Inferior parietal cortex (tissue), 1 donor: ENCODE measurements around the gene PDGFA.
A peak's percentile ranks its signal among the peaks of the same experiment; 100 is the strongest.

Experiments
- DNase-seq: peaks from one replicate; pipeline ENCODE4 v3.0.0-alpha.2; 2016; ENCODE audit errors: extremely low spot score

Gene PDGFA

DNA sequence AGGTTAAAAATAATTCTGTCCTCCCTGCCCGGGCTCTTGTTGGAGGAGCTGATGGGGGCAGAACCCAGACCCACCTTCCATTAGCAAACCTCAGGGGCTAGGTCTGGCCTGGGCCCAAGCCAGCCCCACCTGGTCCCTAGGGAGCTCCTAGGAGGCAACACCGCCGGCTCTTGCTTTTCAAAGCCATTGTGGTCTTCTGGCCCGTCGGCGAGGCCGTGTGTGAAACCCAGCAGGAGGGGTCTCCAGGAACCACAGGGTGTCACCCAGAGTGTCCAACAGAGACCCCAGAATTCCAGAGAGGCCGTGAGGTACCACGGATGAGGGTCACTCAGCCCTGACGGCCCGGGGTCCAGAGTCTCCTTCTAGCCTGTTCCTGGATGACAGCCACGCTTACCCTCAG, 16.6 kb upstream of the PDGFA start:
- no peak for DNase-seq

DNA sequence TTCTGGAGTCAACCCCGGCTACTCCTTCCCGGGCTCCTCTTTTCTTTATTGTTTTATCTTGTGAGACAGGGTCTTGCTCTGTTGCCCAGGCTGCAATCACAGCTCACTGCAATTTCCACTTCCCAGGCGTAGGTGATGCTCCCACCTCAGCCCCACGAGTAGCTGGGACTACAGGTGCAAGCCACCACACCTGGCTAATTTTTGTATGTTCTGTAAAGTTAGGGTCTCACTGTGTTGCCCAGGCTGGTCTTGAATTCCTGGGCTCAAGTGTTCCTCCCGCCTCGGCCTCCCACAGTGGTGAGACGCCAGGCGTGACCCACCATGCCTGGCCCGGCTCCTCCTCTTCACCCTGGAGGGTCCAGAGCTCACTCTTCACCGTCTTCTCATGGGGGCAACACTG, 15.3 kb upstream of the PDGFA start:
- no peak for DNase-seq

DNA sequence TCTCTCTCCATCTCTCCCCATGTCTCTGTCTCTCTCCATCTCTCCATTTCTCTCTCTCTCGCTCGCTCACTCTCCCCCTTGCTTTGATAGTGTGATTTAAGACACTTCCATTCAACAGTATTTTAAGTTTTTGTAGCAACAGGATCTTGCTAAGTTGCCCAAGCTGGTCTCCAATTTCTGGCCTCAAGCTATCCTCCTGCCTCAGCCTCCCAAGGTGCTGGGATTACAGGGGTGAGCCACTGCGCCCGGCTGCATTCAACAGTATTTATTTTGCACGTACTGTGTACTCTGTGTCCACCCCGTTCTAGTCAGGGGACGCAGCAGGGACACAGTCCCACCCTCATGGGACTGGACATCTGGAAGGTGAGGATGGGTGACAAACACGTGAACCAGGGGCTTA, 14.4 kb upstream of the PDGFA start:
- DNase-seq = no peak

DNA sequence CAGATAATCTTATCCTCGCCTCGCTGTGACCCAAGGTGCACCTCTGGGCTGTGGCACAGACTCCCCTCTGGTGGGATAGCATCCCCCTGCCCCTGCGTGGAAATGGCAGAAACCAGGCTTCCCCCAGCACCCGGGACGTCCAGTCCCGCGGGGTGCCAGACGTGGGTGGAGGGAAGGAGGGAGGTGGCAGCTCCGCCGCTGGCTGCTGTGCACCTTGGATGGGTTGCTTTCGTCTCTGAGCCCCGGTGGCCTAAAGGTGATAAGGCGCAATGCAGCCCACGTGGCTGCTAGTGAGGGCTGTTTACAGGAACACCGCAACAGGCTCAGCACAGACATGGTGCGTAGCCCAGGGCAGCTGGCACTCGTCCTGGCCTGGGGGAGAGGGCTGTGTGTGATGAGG, 13.6 kb upstream of the PDGFA start:
- no peak for DNase-seq

DNA sequence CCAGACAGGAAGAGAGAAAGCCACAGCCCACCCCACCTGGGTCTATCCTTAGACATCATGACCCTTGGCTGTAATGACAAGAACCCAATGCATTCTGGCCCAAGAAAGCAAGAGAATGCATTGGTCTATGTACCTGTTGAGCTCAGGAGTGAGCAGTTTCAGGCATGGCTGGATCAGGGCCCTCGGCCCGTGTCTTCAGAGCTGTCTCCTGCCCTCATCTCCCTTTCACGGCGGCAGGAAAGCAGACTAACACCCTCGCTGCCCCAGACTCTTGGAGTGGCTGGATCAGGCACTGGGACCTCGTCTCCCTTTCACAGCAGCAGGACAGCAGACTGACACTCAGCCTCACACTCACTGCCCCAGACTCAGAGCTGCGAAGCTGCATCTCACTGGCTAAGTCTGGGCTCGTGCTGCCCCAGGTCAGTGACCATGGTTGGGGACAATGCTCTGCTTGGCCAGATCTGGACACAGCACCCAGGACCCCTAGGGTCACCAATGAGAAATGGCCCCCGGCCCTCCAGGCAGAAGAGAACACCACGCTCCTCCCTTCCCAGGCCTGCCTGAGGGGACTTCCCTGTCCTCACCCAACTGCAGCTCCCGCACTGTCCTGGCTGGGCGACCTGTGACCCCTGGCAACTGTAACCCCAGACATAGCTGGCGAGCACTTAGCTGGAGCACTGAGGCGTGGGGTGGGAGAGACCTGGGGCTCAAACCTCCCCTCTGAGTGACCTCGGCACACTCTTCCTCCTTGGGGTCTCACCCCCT, 12.9 kb upstream of the PDGFA start:
- no peak for DNase-seq

DNA sequence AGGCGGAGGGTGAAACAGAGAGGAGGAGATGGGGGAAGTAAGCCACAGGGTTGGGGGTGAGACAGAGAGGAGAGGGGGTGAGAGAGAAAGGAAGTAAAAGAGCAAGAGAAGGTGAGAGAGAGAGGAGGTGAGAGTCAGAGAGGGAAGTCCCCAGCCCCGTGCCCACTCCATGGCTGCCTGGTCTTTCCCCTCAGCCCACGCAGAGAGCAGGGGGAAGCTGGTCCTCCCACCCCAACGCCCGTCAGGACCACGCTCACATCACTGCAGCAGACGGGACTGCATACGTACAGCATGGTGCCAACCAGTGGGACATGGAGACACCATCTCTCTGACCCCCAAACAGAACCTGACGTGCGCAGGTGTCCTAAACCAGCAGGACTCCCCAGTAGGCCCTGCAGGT, 12.1 kb upstream of the PDGFA start:
- DNase-seq = no peak

DNA sequence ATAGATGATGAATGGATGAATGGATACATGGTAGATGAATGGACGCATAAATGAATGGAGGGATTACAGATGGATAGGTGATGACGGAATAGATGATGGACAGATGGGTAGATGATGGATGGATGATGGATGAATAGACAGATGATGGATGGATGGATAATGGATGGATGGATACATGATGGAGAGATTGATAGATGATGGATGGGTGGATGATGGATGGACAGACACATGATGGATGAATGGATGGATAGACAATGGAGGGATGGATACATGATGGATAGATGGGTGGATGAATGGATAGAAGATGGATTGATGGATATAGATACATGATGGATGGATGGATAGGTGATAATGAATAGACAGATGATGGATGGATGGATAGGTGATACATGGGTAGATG, 8.8 kb upstream of the PDGFA start:
- DNase-seq = no peak

DNA sequence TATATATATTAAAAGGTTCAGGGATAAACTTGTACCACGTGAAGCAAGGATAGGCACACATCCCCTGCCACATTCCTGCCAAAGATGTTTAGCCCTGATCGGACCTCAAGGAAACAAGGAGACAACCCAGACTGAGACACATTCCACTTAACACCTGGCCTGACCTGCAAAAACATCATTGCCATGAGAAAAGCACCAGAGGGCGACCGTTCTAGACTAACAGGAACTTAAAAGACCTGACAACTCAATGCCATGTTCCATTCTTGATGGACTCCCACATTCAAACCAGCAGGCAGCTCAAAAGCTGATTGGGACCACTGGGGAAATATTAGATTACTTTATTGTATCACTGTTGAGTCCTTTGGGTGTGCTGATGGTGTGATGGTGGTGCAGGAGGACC, 8.1 kb upstream of the PDGFA start:
- no peak for DNase-seq

DNA sequence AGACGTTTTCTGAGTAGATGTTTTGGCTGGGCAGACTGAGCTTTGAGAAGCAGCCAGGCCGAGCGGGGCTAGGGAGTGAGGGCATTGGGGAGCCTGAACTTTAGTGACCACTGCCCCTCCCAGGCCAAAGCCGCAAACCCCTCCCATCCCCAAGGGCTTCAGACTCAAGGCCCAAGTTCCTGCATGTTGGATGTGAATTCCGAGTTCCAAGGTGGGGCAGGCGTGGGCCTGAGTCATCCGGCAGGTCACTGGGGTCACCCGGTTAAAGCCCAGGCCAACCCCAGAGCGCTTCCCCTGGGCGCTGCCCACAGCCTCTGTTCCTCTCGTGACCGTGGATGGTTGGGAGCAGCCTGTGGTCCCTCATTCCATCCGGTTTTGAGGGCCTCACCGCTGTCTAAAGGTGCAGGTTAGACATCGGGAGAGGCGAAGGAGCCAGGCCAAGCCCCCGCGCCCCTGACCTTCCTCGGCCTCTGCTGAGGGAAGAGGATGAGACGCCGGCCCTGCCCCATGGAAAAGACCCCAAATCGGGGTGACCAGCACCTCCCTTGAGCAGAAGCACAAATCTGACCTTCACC, 6.9 kb upstream of the PDGFA start:
- no peak for DNase-seq

DNA sequence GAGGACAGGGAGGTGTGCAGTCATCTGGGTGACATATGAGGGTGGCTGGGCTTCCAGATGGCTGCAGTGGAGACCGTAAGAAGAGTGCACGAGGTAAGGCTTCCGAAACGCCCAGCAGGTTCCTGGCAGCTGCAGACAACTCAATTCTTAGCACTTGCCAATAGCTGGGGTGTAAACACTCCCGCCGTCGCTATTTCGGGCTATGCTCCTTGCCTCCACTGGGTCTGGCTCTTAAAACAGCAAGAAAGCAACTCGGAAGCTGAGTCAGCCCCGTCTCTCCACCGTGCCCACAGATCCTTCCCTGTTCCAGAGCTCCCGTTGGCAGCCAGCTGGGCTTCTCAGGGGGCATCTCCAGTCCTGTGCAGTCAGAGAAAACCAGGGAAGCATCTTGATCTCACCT, 6.1 kb upstream of the PDGFA start:
- no peak for DNase-seq

DNA sequence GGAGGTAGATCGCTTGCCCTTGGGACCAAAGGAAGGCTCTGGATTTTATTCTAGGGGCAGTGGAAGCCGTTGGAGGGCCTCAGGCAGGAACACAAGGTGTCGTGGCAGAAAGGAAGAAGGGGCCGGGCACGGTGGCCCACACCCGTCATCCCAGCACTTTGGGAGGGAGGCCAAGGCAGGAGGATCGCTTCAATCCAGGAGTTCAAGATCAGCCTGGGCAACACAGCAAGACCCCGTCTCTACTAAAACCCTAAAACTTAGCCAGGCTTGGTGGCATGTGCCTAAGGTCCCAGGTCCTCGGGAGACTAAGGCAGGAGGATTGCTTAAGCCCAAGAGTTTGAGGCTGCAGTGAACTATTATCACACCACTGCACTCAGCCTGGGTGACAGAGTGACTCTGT, 5.2 kb upstream of the PDGFA start:
- DNase-seq = no peak

DNA sequence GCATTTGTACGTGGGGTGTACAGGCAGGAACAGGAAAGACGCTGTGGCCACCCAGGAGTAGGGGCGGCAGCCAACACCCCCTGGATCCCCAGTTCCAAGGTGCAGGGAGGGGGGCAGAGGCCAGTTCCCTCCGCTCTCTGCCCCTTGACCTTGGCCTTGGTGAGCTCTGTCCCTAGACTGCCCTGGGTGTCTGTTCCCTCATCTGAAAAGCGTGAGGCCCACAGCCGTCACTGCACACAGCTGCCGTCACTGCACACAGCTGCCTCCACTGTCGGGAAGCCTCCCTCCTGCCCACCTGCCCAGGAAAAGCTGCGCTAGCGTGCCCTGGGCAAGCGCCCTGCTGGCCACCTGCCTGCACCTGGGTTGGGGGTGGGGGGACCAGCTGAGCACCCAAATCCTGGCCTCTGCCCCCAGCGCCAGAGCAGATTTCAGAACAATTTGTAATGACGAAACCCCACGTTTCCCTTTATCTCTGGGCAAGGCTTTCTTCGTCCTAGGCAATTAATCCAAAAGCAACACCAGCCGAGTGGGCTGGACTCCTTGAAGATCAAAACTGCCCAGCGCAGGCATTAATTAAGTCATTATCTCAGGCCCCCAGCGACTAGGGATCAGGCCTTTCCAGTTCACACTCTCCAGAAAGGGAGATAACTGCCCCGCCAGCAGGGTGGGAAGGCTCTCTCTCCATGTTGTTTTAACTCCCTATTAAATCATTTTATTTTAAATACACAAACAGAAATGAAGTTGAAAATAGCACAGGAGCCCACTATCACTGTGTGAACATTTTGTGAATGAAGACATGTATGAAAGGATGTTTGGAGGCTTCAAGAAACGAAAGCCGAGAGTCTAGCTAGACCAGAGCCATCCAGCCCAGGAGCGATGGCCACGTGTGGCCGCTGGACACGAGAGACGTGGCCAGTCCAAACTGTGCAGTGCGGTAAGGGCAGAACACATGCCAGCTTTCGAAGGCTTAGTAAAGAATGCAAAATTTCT, 4.0 kb upstream of the PDGFA start:
- no peak for DNase-seq

DNA sequence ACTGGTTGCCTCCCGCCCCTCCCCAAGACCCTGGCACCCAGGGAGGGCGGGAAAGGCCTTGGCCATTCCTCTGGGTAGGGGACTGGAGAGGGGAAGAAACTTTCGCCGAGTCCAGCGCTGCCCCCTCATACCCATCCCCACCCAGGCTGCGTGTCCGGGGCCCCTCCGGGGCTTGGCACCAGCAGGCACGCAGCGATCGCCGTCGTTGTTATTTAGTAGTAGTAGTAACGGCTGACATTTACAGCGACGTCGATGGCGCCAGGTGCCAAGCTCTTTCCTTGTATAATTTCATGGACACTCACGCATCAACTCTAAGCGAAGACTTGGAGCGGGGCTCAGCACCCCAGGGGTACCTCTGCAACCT, 3.3 kb upstream of the PDGFA start:
- DNase-seq = no peak

DNA sequence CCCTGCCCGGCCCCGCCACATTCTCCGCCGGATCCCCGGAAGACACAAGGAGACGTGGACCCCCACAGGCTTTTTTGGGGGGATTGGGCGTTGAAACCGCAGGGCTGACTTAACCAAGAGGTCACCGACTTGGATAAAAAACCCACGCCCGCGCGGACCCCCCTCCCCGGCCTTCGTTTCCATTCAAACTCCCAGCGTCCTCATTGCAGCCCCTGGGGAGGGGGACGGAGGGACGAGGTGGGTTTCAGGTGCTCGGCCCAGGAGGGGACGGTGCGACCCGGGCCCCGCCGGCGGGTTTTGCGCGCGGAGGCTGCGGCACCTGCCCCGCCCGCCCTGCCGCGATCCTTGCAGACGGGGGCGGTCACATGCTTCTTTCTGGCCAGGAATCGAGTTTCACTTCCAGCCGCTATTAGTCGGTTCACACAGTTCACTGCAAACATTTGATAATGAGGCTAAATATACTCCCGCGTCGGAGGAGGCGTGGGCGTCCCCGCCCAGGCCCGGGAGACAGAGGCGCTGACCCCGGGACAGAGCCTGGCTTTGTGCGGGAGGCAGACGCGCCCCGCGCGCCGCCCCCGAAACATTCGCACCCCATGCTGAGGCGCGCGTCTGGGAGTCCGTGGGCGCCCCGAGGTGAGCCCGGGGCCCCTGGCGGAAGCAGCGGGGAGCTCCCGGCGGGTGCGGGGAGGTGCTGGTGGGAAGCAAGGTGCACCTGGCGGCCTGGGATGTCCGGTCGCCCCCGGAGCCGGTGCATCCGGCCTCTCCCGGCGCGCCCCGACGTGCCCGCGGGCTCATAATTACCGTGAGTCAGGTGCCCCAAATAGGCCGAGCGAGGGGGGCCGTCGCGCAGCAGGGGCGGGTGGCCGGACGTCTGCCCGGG, 2.7 kb upstream of the PDGFA start:
- DNase-seq = no peak

DNA sequence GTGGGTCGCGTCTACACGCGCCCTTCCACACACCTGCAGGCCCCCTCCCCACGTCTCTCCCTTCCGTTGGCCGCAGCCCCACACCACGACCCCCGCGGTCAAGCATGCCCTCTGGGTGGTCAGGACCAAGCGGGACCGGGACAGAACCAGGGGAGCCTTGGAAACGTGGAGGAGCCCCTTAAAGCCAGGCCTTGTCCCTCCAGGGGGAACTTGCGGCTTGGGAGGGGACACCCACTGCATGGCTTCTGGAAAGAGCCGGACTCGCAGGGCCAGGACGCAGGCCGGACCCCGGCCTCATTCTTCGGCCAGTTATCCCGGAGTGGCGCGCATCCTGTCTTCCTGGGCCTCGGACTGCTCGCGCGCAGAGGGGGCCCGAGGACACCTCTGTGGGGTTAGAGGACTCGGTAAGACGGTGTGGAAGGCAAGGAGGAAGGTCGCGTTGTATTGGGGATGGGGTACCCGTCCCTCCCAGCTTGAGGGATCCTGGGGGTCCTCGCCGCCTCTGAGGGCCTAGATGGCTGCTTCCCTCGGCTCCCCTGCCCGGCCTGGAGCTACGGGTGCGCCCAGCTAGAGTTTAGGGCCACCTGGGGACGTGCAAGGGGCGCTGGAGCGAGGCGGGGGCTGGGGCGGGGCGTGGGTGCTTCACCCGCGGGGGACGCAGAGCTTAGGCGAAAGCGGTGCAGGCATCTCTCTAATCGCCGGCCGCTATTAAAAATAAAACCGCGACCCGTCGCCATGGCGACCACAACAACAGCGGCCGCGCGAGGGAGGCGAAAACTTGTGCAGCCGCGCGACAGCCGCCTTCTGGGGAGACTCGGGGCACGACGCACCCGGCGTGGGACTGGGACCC, 1.8 kb upstream of the PDGFA start:
- DNase-seq = no peak

DNA sequence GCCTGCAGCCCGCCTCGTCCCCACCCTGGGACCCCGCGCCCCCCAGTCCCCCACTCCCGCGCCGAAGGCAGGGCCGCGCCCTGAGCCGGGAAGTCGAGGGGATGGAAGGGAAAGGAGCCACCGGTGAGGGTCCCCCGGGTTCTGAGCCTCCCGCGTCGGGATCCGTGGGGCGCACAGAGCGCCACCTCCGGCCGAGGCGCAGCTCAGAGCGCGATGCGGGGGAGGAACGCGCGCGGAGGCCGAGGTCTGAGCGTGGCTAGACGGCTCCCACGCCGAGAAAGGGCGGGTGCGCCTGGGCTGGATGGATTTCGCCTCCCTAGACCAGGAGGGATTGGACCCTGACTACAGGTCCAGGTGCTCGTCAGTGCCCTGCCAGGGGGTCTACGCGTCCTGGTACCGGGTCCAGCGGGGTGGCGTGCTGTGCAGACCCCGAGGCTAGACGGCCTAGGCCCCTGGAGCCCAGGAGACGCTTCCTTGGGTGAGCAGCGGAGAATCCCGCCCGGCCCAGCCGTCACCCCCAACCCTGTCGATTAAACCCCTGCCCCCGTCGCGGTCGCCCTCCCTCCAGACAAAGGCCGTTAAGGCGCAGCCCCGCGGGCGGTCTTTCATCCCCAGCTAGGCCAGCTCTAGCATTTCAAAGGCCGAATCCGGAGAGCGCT, 986 bp upstream of the PDGFA start:
- no peak for DNase-seq

DNA sequence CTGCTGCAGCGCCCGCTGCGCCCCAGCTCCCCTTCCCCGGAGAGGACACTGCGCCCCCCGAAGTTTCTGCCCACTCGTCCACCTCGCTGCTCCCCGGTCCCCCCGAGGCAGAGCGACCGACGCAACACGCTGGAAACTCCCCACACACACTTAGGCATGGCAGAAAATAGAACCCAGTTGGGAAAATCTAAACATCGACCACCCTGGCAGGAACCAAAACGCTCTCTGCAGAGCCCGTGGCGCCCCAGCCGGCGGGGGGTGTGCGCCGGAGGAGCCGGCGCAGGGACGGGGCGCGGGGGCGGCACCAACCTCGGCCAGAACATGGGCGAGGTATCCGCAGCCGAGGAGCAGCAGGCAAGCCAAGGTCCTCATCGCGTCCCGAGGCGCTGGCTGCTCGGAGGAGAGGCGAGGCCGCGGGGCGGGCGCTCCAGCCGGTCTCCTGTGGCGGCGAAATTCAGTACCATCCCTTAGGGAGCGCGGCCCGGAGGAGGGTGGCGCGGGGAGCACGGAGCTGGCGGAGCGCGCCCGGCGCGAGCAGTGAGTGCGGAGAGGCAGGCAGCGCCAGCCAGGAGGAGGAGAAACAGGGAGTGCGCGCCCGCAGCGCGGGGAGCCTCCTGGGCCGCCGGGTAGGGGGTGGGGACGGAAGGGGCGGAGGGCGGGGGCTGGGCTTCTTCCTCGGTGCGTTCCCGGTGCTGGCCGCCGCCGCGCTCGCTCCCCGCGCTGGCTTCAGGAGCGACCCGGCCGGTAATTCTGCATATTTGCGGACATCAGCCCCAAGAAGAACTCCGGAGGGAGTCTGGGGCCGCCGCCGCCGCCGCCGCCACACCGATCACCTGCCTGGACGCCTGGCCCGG, 789 bp downstream of the PDGFA start:
- peak; percentile 69 for DNase-seq

DNA sequence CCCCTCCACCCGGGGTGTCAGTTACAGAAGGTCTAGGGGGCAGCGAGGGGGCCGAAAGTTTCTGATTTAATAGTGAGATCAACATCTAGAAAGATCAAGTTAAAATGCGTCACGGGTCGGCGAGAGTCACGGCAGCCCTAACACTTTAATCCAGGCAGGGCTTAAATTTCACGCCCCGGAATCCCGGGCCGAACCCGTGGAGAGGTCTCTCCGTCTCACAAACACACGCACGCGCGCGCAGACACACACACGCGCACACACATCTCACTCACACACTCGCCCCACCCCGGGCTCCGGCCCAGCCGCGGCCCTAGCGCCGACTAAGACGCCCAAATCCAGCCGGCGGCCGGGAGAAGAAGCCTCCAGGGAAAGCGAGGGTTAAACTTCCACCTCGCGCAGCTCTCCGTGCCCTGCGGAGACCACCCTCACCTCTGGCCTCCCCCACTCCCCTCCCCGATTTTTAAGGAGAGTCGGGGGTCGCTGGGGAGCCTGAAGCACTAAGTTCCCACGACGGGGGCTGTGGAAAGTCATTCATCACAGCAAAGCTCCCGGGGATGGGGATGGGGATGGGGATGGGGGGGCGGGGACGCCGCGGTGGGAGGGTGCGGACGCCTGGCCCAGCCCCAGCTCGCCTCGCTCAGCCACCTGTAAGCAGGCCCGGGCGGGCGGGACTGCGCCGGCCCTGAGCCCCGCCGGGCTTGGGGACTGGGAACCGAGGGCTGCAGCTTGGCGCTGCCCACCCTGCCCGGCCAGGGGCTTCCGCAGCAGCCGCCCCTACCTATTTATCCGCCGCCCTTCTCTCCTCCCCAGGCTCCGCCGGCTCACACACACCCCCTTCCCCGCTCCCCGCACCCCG, 1.6 kb downstream of the PDGFA start:
- peak; percentile 62 for DNase-seq
